M059J (cell line): ENCODE measurements around the gene PLAC1. TPM values are rescaled to one million over a fixed set of nuclear protein-coding genes. Genes with fewer than 3 reads are reported as not detected.

ENCODE experiments used
- DNase-seq: peaks from one replicate; pipeline ENCODE4 v3.0.0-alpha.2; 2012; ENCODE audit warnings: low read depth
- total RNA-seq: library from RNA; depleted of rRNA; stranded (reverse); fragments of >200 nt; shearing (Covaris generic); gene quantifications from 2 replicates; pipeline ENCODE4 v1.2.3, GENCODE V29; 2014

Gene PLAC1
- total RNA-seq, 1 experiment from 2014 or later, result 0.37 TPM

DNA sequence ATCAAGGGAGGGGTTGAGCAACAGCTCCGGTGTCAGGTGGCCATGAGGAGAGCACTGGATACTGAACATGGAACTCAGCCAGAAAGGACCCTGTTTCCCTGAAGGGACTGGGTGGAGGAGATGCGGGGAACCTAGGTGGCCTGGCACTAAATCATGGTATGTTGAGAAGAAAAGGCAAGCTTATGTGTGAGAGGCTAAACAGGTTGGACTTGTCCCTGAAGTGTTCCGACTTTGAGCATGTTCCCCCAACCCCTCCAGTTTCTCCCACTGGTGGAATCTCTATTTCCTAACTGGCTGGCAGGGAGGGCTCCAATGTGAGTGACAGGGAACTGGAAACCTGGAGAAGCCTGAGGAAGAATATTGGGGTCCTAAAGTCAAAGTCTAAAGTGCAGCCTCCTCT, 69.5 kb downstream of the PLAC1 start:
- no peak for DNase-seq

GRCh38 chrX:134580907-134581306, 77.4 kb downstream of the PLAC1 start:
- DNase-seq, result no peak

DNA sequence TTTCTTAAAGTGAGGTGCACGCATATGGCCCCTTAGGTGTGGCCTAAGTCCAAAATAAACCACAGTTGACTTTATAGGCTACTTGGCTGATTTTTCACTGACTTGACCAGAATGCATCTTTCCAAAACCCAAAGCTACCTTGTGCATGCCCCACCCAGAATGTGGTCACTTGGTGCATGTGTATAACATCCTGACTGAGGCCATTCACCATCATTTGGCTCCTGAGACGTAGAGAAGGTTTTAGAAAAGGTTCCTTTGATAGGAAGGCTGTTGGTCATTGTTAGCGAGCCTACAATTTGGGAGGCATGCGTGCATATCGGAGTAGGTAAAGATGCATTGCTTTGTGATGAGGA, 84.6 kb downstream of the PLAC1 start:
- DNase-seq, result peak; percentile 59

- peak; percentile 89 for DNase-seq
Observed at GRCh38 chrX:134572816-134573682, 85.2 kb downstream of the PLAC1 start.

DNA sequence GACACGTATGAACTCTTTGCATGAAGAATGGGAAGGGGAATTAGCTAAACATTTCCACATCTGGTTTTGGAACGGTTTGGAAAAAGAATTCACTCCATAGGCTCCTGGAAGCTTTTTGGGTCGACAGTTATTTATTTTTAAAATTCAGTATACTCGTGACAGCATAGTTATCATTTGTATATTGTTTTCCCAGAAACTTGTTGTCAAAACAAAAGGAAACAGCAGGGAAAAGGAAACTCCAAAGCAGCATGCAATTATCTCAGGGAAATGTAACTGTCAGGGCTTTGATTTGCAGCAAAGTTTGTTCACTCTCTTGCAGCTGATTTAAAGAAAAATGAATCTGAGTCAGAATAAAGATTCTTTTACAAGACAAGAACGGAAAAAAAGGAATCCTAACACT, 86.5 kb downstream of the PLAC1 start:
- peak; percentile 61 for DNase-seq

- no peak for DNase-seq
Observed at GRCh38 chrX:134570899-134571298, 87.4 kb downstream of the PLAC1 start.

DNA sequence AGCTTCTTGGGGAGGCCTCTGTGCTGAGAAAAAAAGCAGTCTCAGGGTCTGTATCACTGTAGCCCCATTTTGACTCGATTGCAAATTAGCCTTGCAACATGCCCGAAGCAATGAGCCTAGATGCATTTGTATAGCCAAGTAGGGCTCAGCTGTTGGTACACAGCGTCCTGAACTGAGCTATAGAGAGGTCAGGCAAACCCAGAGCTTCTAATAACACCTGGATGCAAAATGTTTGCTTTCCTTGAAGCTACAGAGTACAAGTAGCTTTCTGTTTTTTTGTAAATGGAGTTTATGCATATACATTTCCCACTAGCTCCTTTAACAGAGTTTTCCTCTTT, 87.8 kb downstream of the PLAC1 start:
- no peak for DNase-seq

DNA sequence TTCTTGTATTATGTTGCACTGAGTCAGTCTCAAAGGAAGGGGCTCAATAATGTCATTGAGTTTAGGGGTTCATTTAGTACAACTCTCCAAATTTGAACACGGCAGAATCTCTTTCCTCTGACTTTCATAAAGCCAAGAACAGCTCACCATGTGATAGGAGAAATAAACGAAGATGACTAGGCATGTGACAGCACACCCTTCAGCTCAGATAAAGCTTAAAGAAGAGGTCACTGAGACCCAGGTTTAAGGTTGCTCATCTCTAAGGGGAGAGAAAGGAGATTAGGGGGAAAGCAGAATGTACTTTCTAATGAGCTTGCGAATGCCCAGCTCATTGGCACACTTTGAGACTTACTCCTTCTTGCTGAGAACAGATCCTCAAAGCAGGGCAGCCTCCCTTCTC, 89.0 kb downstream of the PLAC1 start:
- DNase-seq, result no peak

- peak; percentile 20 for DNase-seq
Observed at GRCh38 chrX:134568285-134569016, 89.8 kb downstream of the PLAC1 start.

DNA sequence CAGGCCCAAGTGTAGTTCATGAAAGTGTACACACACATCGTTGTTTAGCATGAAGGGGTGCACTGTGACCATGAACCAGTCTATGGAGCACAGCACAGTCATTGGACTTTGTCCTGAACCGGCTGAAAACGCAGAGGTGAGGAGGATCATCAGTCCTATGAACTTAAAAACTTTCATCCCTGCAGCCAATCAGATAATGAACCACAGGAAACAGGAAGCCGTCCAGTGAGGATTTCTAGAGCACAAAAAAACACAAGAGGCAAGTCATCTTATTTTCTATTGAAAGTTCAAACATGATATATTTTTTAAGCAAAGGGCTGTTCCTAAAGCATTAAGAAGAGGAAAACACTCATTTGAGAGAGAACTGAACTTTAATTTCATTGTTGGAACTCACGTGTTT, 91.8 kb downstream of the PLAC1 start:
- DNase-seq, result no peak

- no peak for DNase-seq
Observed at GRCh38 chrX:134562002-134562401, 96.3 kb downstream of the PLAC1 start.

- DNase-seq, result no peak
Observed at GRCh38 chrX:134558133-134558532, 100.1 kb downstream of the PLAC1 start.

- no peak for DNase-seq
Observed at GRCh38 chrX:134554291-134554690, 104.0 kb downstream of the PLAC1 start.

GRCh38 chrX:134552351-134552750, 105.9 kb downstream of the PLAC1 start:
- no peak for DNase-seq

- peak; percentile 70 for DNase-seq
Observed at GRCh38 chrX:134551376-134552048, 106.8 kb downstream of the PLAC1 start.

- DNase-seq, result peak; percentile 38
Observed at GRCh38 chrX:134548257-134549201, 109.7 kb downstream of the PLAC1 start.

DNA sequence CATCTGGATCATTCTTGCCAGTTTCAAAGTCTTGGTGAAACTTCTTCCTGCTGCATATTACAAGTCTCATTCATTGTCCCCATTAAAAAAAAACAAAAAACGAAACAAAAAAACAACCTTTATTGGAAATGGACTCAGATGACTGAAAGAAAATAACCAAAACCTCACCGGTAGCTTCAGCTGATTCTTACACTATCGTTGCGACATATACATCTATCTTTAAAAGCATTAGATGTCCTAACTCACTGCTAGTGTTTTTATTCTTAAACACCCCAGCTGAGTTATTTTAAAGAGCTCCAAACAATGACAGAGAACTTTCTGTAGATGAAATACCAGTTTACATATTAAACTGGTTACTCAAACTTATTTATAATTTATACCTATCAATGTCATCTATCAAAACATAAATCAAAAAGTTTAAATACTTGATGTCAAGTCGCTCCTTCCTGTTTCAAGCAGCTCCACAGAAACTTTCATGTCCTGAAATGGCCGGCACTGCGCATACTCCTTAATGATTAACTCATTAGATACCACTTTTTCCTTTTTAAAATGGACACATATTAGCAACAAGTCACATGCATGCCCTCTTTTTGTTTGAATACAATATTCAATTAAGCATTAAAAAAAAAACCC, 111.1 kb downstream of the PLAC1 start:
- DNase-seq, result no peak

GRCh38 chrX:134546187-134546586, 112.1 kb downstream of the PLAC1 start:
- DNase-seq, result no peak

- DNase-seq, result no peak
Observed at GRCh38 chrX:134545510-134545909, 112.8 kb downstream of the PLAC1 start.

DNA sequence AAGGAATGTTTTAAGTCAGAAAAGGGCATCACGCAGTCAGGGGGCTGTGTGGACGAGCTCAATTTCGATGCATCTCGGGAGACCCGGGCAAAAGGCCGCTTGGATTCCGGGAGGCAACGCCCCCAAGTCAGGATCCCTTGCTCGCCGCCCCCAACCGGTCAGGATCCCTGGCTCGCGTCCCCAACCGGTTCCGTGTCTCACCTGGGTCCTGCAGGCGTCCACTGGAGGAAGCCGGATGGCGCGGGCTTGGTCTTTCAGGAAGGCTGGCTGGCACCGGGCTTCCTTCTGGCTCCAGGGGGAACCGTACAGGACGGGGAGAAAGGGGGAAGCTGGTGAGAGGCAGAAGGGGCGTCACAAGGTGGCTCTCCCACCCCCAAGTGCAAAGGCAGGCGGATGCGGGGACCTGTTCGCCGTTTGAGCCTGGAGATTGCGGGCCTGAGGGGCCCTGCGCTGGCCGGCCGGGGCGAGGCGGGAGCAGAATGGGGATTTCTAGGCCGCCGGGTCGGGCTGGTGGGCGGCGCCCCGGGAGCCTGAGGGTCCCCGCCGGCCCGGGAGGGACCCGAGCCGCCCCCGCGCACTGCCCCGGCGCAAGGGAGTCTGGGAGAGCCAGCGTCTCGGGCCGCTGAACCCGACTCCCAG, 113.6 kb downstream of the PLAC1 start:
- no peak for DNase-seq

- no peak for DNase-seq
Observed at GRCh38 chrX:134544135-134544512, 114.1 kb downstream of the PLAC1 start.
